NT2/D1 (cell line): Measurements from ENCODE around the gene HSF2BP.

Source experiments
- DNase-seq: peaks from one replicate; pipeline ENCODE4 v3.0.0-alpha.2; 2011; ENCODE audit warnings: low read depth, low spot score
- H3K27me3 ChIP-seq: 2 replicates; pipeline ENCODE4 v1.6.0; 2011; ENCODE audit warnings: mild to moderate bottlenecking; ENCODE audit not compliant: insufficient read length, insufficient read depth
- H3K36me3 ChIP-seq: 2 replicates; pipeline ENCODE4 v1.6.1; 2011; ENCODE audit warnings: mild to moderate bottlenecking, low read length, mixed read lengths; ENCODE audit not compliant: insufficient read depth, insufficient read length
- H3K4me1 ChIP-seq: 2 replicates; pipeline ENCODE4 v1.5.1; 2011; ENCODE audit not compliant: insufficient read depth, insufficient read length
- H3K4me3 ChIP-seq: 2 replicates; pipeline ENCODE4 v1.5.1; 2011; ENCODE audit warnings: low read depth; ENCODE audit not compliant: insufficient read length
- H3K9ac ChIP-seq: 2 replicates; pipeline ENCODE4 v1.6.0; 2011; ENCODE audit warnings: low read depth; ENCODE audit not compliant: insufficient read length
- H3K9me3 ChIP-seq: 2 replicates; pipeline ENCODE4 v1.5.1; 2011; ENCODE audit warnings: mild to moderate bottlenecking, low read length; ENCODE audit not compliant: insufficient read depth
- SUZ12 ChIP-seq: IDR thresholded peaks from 2 replicates; pipeline ENCODE4 v1.6.1; 2011; ENCODE audit not compliant: insufficient read length, insufficient read depth; ENCODE audit errors: extremely low read depth
- YY1 ChIP-seq: IDR thresholded peaks from 2 replicates; pipeline ENCODE4 v1.6.1; 2011; ENCODE audit not compliant: insufficient read length, insufficient read depth
- ZNF274 ChIP-seq: IDR thresholded peaks from 2 replicates; pipeline ENCODE4 v1.6.1; 2011; ENCODE audit warnings: mild to moderate bottlenecking, low read depth, low read length

HSF2BP gene

GRCh38 chr21:43614839-43615238, 44.4 kb downstream of the HSF2BP start:
- peaks cover 9% of the 10 kb centered on the region for H3K9me3 ChIP-seq
- peaks cover 5% of the 10 kb centered on the region for H3K36me3 ChIP-seq
- H3K4me1 ChIP-seq = no peaks in the 10 kb centered on the region
- H3K27me3 ChIP-seq = no peaks in the 10 kb centered on the region
- H3K9ac ChIP-seq = no peak overlapping the region
- DNase-seq = no peak
- TF ChIP-seq ZNF274 (no peak), SUZ12 (no peak), YY1 (no peak)
- no peak overlapping the region for H3K4me3 ChIP-seq

- Histone ChIP-seq H3K4me3 (no peak overlapping the region), H3K9me3 (0 out of 2 replicates have a peak, but pooled peaks cover under 1% of the 10 kb centered on the region), H3K9ac (no peak overlapping the region), H3K4me1 (no peaks in the 10 kb centered on the region), H3K27me3 (no peaks in the 10 kb centered on the region), H3K36me3 (no peaks in the 10 kb centered on the region)
- no peak for DNase-seq
- TF ChIP-seq ZNF274 = no peak
- no peak for TF ChIP-seq YY1
- TF ChIP-seq SUZ12 = no peak
Measured at GRCh38 chr21:43613755-43614638, 45.3 kb downstream of the HSF2BP start.

GRCh38 chr21:43611598-43612369, 47.5 kb downstream of the HSF2BP start:
- Histone ChIP-seq H3K27me3 (no peaks in the 10 kb centered on the region), H3K4me3 (no peak overlapping the region), H3K4me1 (no peaks in the 10 kb centered on the region), H3K9me3 (no peaks in the 10 kb centered on the region), H3K36me3 (no peaks in the 10 kb centered on the region), H3K9ac (no peak overlapping the region)
- TF ChIP-seq YY1 = no peak
- no peak for TF ChIP-seq SUZ12
- TF ChIP-seq ZNF274 = no peak
- DNase-seq = peak; percentile 52

- Histone ChIP-seq H3K4me3 (no peak overlapping the region), H3K9me3 (no peaks in the 10 kb centered on the region), H3K9ac (no peak overlapping the region), H3K36me3 (no peaks in the 10 kb centered on the region), H3K4me1 (peaks cover 3% of the 10 kb centered on the region), H3K27me3 (no peaks in the 10 kb centered on the region)
- DNase-seq = no peak
- TF ChIP-seq SUZ12 (no peak), ZNF274 (no peak), YY1 (no peak)
Measured at GRCh38 chr21:43609501-43610340, 49.6 kb downstream of the HSF2BP start.

GRCh38 chr21:43608664-43609063, 50.6 kb downstream of the HSF2BP start:
- H3K4me3 ChIP-seq = no peak overlapping the region
- TF ChIP-seq SUZ12 (no peak), ZNF274 (no peak), YY1 (no peak)
- no peaks in the 10 kb centered on the region for H3K27me3 ChIP-seq
- no peak for DNase-seq
- H3K9ac ChIP-seq = no peak overlapping the region
- no peaks in the 10 kb centered on the region for H3K36me3 ChIP-seq
- H3K4me1 ChIP-seq = peaks cover 3% of the 10 kb centered on the region
- H3K9me3 ChIP-seq = no peaks in the 10 kb centered on the region

GRCh38 chr21:43608225-43608624, 51.1 kb downstream of the HSF2BP start:
- H3K36me3 ChIP-seq = no peaks in the 10 kb centered on the region
- H3K9ac ChIP-seq = no peak overlapping the region
- no peaks in the 10 kb centered on the region for H3K27me3 ChIP-seq
- no peak overlapping the region for H3K4me3 ChIP-seq
- TF ChIP-seq YY1 (no peak), ZNF274 (no peak), SUZ12 (no peak)
- H3K9me3 ChIP-seq = no peaks in the 10 kb centered on the region
- peaks cover 3% of the 10 kb centered on the region for H3K4me1 ChIP-seq
- DNase-seq = no peak
